NCI-H2081 (cell line): ENCODE data around the gene PSAPL1.

Experiments
- DNase-seq, 2 experiments: peaks; one replicate each; lab custom pipeline; 2025; lab: John Stamatoyannopoulos, UW

The PSAPL1 gene

GRCh38 chr4:7396186-7396910 is 38.4 kb downstream of the PSAPL1 start:
- DNase-seq: no peak

- no peak for DNase-seq
Measured at GRCh38 chr4:7395645-7396044, 39.1 kb downstream of the PSAPL1 start.

GRCh38 chr4:7394681-7395451 is 39.9 kb downstream of the PSAPL1 start:
- DNase-seq: no peak

GRCh38 chr4:7393601-7394575 is 40.8 kb downstream of the PSAPL1 start:
- DNase-seq: no peak

GRCh38 chr4:7392438-7393421 is 42.0 kb downstream of the PSAPL1 start:
- no peak for DNase-seq

GRCh38 chr4:7391637-7392437 is 42.9 kb downstream of the PSAPL1 start:
- DNase-seq: no peak

GRCh38 chr4:7390906-7391636 is 43.7 kb downstream of the PSAPL1 start:
- DNase-seq: no peak

GRCh38 chr4:7390336-7390735 is 44.4 kb downstream of the PSAPL1 start:
- DNase-seq: no peak

- DNase-seq: no peak
Measured at GRCh38 chr4:7389719-7390118, 45.0 kb downstream of the PSAPL1 start.

- no peak for DNase-seq
Measured at GRCh38 chr4:7389101-7389701, 45.5 kb downstream of the PSAPL1 start.

GRCh38 chr4:7388627-7389026 is 46.1 kb downstream of the PSAPL1 start:
- no peak for DNase-seq

GRCh38 chr4:7387925-7388324 is 46.8 kb downstream of the PSAPL1 start:
- no peak for DNase-seq

- no peak for DNase-seq
Measured at GRCh38 chr4:7384929-7385890, 49.5 kb downstream of the PSAPL1 start.

GRCh38 chr4:7384003-7384928 is 50.5 kb downstream of the PSAPL1 start:
- DNase-seq: no peak

- no peak for DNase-seq
Measured at GRCh38 chr4:7383266-7383665, 51.5 kb downstream of the PSAPL1 start.

GRCh38 chr4:7382634-7383014 is 52.1 kb downstream of the PSAPL1 start:
- no peak for DNase-seq
